Ovary (tissue), 3 donors: Measurements from ENCODE around the gene METTL21A.

Experiments used
- POLR2A ChIP-seq: fragments of 450-650 bp; IDR thresholded peaks from one replicate; pipeline ENCODE4 v1.6.1; 2017; ENCODE audit warnings: antibody characterized with exemption, mild to moderate bottlenecking, moderate library complexity
- TF ChIP-seq, protein P1 (sequence below), 3 donors: fragments of 450-650 bp in 2 of 3; fragments of 200-600 bp in 1 of 3; IDR thresholded peaks; one replicate each; pipeline versions ENCODE4 v1.5.1 to v1.8.0; 2016 to 2022; ENCODE audit warnings: antibody characterized with exemption in 3 of 3, mild to moderate bottlenecking in 1 of 3
- donor health status: DM: no; HTN: no; CAD: no.

DNA sequence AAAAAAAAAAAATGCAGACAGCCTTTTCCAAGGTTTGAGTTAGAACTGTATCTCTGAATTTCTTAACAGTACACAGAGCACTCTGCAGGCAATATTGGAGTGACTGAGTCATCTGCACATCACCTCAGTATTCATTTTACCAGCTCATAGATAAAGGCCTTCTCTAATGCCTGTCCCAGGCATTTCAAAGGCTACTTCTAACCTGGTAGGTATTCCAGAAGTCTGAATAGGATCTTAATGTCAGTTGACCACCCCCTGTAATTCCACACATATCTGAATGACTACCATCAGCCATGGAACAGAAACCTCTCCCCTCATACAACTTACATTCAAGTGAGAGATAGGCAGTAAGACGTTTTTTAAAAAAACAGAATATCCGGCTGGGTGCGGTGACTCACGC is 9.0 kb downstream of the METTL21A start:
- TF ChIP-seq POLR2A: no peak
- TF ChIP-seq, protein P1, sequence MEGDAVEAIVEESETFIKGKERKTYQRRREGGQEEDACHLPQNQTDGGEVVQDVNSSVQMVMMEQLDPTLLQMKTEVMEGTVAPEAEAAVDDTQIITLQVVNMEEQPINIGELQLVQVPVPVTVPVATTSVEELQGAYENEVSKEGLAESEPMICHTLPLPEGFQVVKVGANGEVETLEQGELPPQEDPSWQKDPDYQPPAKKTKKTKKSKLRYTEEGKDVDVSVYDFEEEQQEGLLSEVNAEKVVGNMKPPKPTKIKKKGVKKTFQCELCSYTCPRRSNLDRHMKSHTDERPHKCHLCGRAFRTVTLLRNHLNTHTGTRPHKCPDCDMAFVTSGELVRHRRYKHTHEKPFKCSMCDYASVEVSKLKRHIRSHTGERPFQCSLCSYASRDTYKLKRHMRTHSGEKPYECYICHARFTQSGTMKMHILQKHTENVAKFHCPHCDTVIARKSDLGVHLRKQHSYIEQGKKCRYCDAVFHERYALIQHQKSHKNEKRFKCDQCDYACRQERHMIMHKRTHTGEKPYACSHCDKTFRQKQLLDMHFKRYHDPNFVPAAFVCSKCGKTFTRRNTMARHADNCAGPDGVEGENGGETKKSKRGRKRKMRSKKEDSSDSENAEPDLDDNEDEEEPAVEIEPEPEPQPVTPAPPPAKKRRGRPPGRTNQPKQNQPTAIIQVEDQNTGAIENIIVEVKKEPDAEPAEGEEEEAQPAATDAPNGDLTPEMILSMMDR (IDR thresholded peaks at IDR 0.05): no peak
